Natural killer cell (primary cell): ENCODE measurements around the gene ASCL5. TPM values are rescaled to one million over a fixed set of nuclear protein-coding genes. Genes with fewer than 3 reads are reported as not detected.

Experiments
- ATAC-seq, 3 donors: fragments of 150-1000 bp in 2 of 3; fragments of 200-7000 bp in 1 of 3; cut with Tn5 transposase; 1 replicate in 1 of 3; 2 replicates in 2 of 3; pipeline ENCODE4 v1.10.0; 2021; ENCODE audit warnings: mild to moderate bottlenecking in 2 of 3, moderate library complexity in 2 of 3
- DNase-seq, 2 donors: peaks; one replicate each; pipeline versions ENCODE4 v3.0.0 to v3.0.0-alpha.2; 2013 to 2021; ENCODE audit warnings: mixed read lengths in 1 of 2
- H3K27ac ChIP-seq: one replicate; pipeline ENCODE4 v1.5.1; 2013; ENCODE audit warnings: mild to moderate bottlenecking, low read length
- H3K27me3 ChIP-seq: one replicate; pipeline ENCODE4 v1.6.1; 2013; ENCODE audit warnings: low read length; ENCODE audit not compliant: control insufficient read depth, insufficient read depth
- H3K36me3 ChIP-seq: one replicate; pipeline ENCODE4 v1.6.1; 2013; ENCODE audit warnings: low read length; ENCODE audit not compliant: control insufficient read depth, insufficient read depth
- H3K4me1 ChIP-seq: one replicate; pipeline ENCODE4 v1.6.1; 2013; ENCODE audit warnings: low read length; ENCODE audit not compliant: control insufficient read depth, insufficient read depth
- H3K4me3 ChIP-seq: one replicate; pipeline ENCODE4 v1.5.1; 2013; ENCODE audit warnings: low read length
- H3K9me3 ChIP-seq: one replicate; pipeline ENCODE4 v1.6.1; 2013; ENCODE audit warnings: low read length; ENCODE audit not compliant: control insufficient read depth, insufficient read depth
- H3K27ac Mint-ChIP-seq, 2 donors: one replicate each; pipeline ENCODE4 v1.8.0; 2022; ENCODE audit warnings: mild to moderate bottlenecking in 2 of 2, mixed read lengths in 2 of 2, moderate library complexity in 1 of 2
- H3K27me3 Mint-ChIP-seq, 2 donors: one replicate each; pipeline ENCODE4 v1.8.0; 2022; ENCODE audit warnings: low read depth in 2 of 2, mixed read lengths in 2 of 2
- H3K36me3 Mint-ChIP-seq: one replicate; pipeline ENCODE4 v1.8.0; 2022; ENCODE audit warnings: mixed read lengths
- H3K4me1 Mint-ChIP-seq, 2 donors: one replicate each; pipeline ENCODE4 v1.8.0; 2022; ENCODE audit warnings: mixed read lengths in 2 of 2
- H3K4me3 Mint-ChIP-seq: one replicate; pipeline ENCODE4 v1.8.0; 2022; ENCODE audit warnings: mild to moderate bottlenecking, moderate library complexity, mixed read lengths
- H3K9me3 Mint-ChIP-seq, 2 donors: one replicate each; pipeline ENCODE4 v1.8.0; 2022; ENCODE audit warnings: mixed read lengths in 2 of 2
- CTCF ChIP-seq: fragments of 200-600 bp; IDR thresholded peaks from one replicate; pipeline ENCODE4 v1.8.0; 2022; ENCODE audit warnings: antibody characterized with exemption
- WGBS: methylation state at CpG from one replicate; pipeline ENCODE4 v1.1.7; 2013; ENCODE audit warnings: missing lambda C conversion rate; ENCODE audit not compliant: insufficient coverage; 5-methylcytosine and 5-hydroxymethylcytosine counted together
- intact Hi-C: fragments of 100-400 bp; cut with micrococcal nuclease; formaldehyde crosslinking; loops from one replicate; pipeline ENCODE4 v1.14.2; 2022
- total RNA-seq, 4 donors: library from RNA; stranded (reverse); fragments of 120-200 nt in 1 of 4; gene quantifications; one replicate each; pipeline versions ENCODE4 v1.2.3 to v1.2.4, GENCODE V29; 2013 to 2022

ASCL5 gene
- total RNA-seq, 3 donors from 2014 or later (not counting 1 experiment from before 2014, with no cell fraction given), result not detected

- H3K27ac ChIP-seq, result no peak overlapping the region
- no peaks in the 10 kb centered on the region for H3K27me3 Mint-ChIP-seq
- intact Hi-C loops, result no loop called here
- no peaks in the 10 kb centered on the region for H3K36me3 Mint-ChIP-seq
- 71% methylated on average over 5 of the region's 5 CpGs for WGBS
- no peaks in the 10 kb centered on the region for H3K9me3 Mint-ChIP-seq
- H3K4me1 Mint-ChIP-seq, result peaks cover 0 to 5% of the 10 kb centered on the region in 2 donors
- no peak overlapping the region for H3K4me3 Mint-ChIP-seq
- no peaks in the 10 kb centered on the region for H3K36me3 ChIP-seq
- no peak for TF ChIP-seq CTCF
- DNase-seq (no peak), ATAC-seq (no peak)
- H3K4me1 ChIP-seq, result no peaks in the 10 kb centered on the region
- no peak overlapping the region for H3K27ac Mint-ChIP-seq
- H3K4me3 ChIP-seq, result no peak overlapping the region
- no peaks in the 10 kb centered on the region for H3K9me3 ChIP-seq
- no peaks in the 10 kb centered on the region for H3K27me3 ChIP-seq
Observed at GRCh38 chr1:201072149-201072548, 54.8 kb downstream of the ASCL5 start.

GRCh38 chr1:201069636-201070035, 57.3 kb downstream of the ASCL5 start:
- H3K4me1 Mint-ChIP-seq, result peaks cover 0 to 5% of the 10 kb centered on the region in 2 donors
- Histone ChIP-seq H3K4me3 (no peak overlapping the region), H3K27ac (no peak overlapping the region), H3K27me3 (no peaks in the 10 kb centered on the region), H3K9me3 (no peaks in the 10 kb centered on the region), H3K4me1 (no peaks in the 10 kb centered on the region), H3K36me3 (no peaks in the 10 kb centered on the region)
- no peaks in the 10 kb centered on the region for H3K27me3 Mint-ChIP-seq
- TF ChIP-seq CTCF, result no peak
- no peak overlapping the region for H3K4me3 Mint-ChIP-seq
- WGBS, result 97% methylated on average over 2 of the region's 3 CpGs
- H3K9me3 Mint-ChIP-seq, result no peaks in the 10 kb centered on the region
- no peaks in the 10 kb centered on the region for H3K36me3 Mint-ChIP-seq
- ATAC-seq (no peak), DNase-seq (no peak)
- intact Hi-C loops, result no loop called here
- no peak overlapping the region for H3K27ac Mint-ChIP-seq

GRCh38 chr1:201068976-201069375, 58.0 kb downstream of the ASCL5 start:
- Histone ChIP-seq H3K27me3 (no peaks in the 10 kb centered on the region), H3K27ac (no peak overlapping the region), H3K9me3 (no peaks in the 10 kb centered on the region), H3K4me3 (no peak overlapping the region), H3K4me1 (no peaks in the 10 kb centered on the region), H3K36me3 (no peaks in the 10 kb centered on the region)
- no peak overlapping the region for H3K27ac Mint-ChIP-seq
- intact Hi-C loops, result no loop called here
- no peaks in the 10 kb centered on the region for H3K36me3 Mint-ChIP-seq
- no peaks in the 10 kb centered on the region for H3K27me3 Mint-ChIP-seq
- WGBS, result 83% methylated on average over 4 of the region's 4 CpGs
- H3K4me1 Mint-ChIP-seq, result peaks cover 0 to 5% of the 10 kb centered on the region in 2 donors
- ATAC-seq, result no peak
- H3K4me3 Mint-ChIP-seq, result no peak overlapping the region
- no peak for TF ChIP-seq CTCF
- no peaks in the 10 kb centered on the region for H3K9me3 Mint-ChIP-seq
- no peak for DNase-seq

- Histone ChIP-seq H3K27me3 (no peaks in the 10 kb centered on the region), H3K27ac (no peak overlapping the region), H3K36me3 (no peaks in the 10 kb centered on the region), H3K4me3 (no peak overlapping the region), H3K9me3 (no peaks in the 10 kb centered on the region), H3K4me1 (no peaks in the 10 kb centered on the region)
- ATAC-seq (no peak), DNase-seq (no peak)
- intact Hi-C loops, result no loop called here
- 76% methylated on average over 4 of the region's 4 CpGs for WGBS
- TF ChIP-seq CTCF, result no peak
- peaks cover 0 to 5% of the 10 kb centered on the region in 2 donors for H3K4me1 Mint-ChIP-seq
- H3K4me3 Mint-ChIP-seq, result no peak overlapping the region
- no peaks in the 10 kb centered on the region for H3K36me3 Mint-ChIP-seq
- H3K27ac Mint-ChIP-seq, result no peak overlapping the region
- no peaks in the 10 kb centered on the region for H3K9me3 Mint-ChIP-seq
- H3K27me3 Mint-ChIP-seq, result no peaks in the 10 kb centered on the region
Observed at GRCh38 chr1:201066986-201067385, 60.0 kb downstream of the ASCL5 start.
